H1 (cell line): ENCODE data around the gene DAPL1. TPM values are rescaled to one million over a fixed set of nuclear protein-coding genes. Genes with fewer than 3 reads are reported as not detected.

Source experiments
- ASH2L ChIP-seq: fragments of 200-600, 300-600 bp; sonication (generic); IDR thresholded peaks from one replicate; pipeline ENCODE4 v1.7.1; 2017; ENCODE audit warnings: low read length
- CEBPB ChIP-seq: IDR thresholded peaks from 2 replicates; pipeline ENCODE4 v1.6.1; 2012; ENCODE audit warnings: low read depth, low read length
- EGR1 ChIP-seq: IDR thresholded peaks from 2 replicates; pipeline ENCODE4 v1.6.1; 2011; ENCODE audit warnings: low read depth, low read length, borderline replicate concordance
- HDAC6 ChIP-seq: IDR thresholded peaks from one replicate; pipeline ENCODE4 v1.7.1; 2012; ENCODE audit warnings: low read depth, mild to moderate bottlenecking, inconsistent platforms, low read length, moderate library complexity
- JUND ChIP-seq: IDR thresholded peaks from 2 replicates; pipeline ENCODE4 v1.6.1; 2011; ENCODE audit warnings: mild to moderate bottlenecking, improper control_type of control experiment, low read length
- KDM5A ChIP-seq: fragments of 200-600 bp; IDR thresholded peaks from 2 replicates; pipeline ENCODE4 v1.7.1; 2012; ENCODE audit warnings: mild to moderate bottlenecking, low read length, inconsistent platforms, mixed read lengths
- MAX ChIP-seq: IDR thresholded peaks from 2 replicates; pipeline ENCODE4 v1.6.1; 2012; ENCODE audit warnings: inconsistent platforms
- RXRA ChIP-seq: IDR thresholded peaks from 2 replicates; pipeline ENCODE4 v1.6.1; 2011; ENCODE audit warnings: low read depth, mild to moderate bottlenecking, low read length, moderate library complexity; ENCODE audit not compliant: insufficient read depth
- SIX5 ChIP-seq: IDR thresholded peaks from 2 replicates; pipeline ENCODE4 v1.6.1; 2011; ENCODE audit warnings: mild to moderate bottlenecking, low read depth, low read length
- SP1 ChIP-seq: IDR thresholded peaks from 2 replicates; pipeline ENCODE4 v1.6.1; 2011; ENCODE audit warnings: low read depth, low read length
- polyA plus RNA-seq, 7 experiments: library from polyadenylated mRNA; depleted of rRNA in 3 of 7; stranded (reverse) in 5 of 7; unstranded in 2 of 7; fragments of >200 nt in 5 of 7; fragments of 200-250 nt in 2 of 7; gene quantifications; 1 replicate in 5 of 7; 2 replicates in 1 of 7; 4 replicates in 1 of 7; pipeline versions ENCODE4 v1.2.1 to v1.2.3, GENCODE V29; 2011 to 2013; ENCODE audit warnings: missing spikeins in 2 of 7, mixed read lengths in 2 of 7
- total RNA-seq: library from RNA; stranded (reverse); fragmentation: NEBNext Ultra II Directional; extraction: Animal tissue kit (Norgen Biotek cat#: 25700); gene quantifications from 2 replicates; pipeline ENCODE4 v1.2.1, GENCODE V29; 2021
- TF ChIP-seq, protein P1 (sequence below): fragments of 300-600 bp; sonication (generic); IDR thresholded peaks from 2 replicates; pipeline ENCODE4 v1.7.1; 2012; ENCODE audit warnings: low read length, moderate library complexity, mild to moderate bottlenecking, inconsistent platforms; ENCODE audit not compliant: insufficient replicate concordance
- TF ChIP-seq, protein P2 (sequence below): IDR thresholded peaks from 2 replicates; pipeline ENCODE4 v1.6.1; 2012; ENCODE audit warnings: inconsistent platforms

The DAPL1 gene
- total and polyA plus RNA-seq, 2 of the 8 experiments (the other 6 are each of a cell fraction or from before 2014, with no cell fraction given) = not detected

- TF ChIP-seq, protein P1, sequence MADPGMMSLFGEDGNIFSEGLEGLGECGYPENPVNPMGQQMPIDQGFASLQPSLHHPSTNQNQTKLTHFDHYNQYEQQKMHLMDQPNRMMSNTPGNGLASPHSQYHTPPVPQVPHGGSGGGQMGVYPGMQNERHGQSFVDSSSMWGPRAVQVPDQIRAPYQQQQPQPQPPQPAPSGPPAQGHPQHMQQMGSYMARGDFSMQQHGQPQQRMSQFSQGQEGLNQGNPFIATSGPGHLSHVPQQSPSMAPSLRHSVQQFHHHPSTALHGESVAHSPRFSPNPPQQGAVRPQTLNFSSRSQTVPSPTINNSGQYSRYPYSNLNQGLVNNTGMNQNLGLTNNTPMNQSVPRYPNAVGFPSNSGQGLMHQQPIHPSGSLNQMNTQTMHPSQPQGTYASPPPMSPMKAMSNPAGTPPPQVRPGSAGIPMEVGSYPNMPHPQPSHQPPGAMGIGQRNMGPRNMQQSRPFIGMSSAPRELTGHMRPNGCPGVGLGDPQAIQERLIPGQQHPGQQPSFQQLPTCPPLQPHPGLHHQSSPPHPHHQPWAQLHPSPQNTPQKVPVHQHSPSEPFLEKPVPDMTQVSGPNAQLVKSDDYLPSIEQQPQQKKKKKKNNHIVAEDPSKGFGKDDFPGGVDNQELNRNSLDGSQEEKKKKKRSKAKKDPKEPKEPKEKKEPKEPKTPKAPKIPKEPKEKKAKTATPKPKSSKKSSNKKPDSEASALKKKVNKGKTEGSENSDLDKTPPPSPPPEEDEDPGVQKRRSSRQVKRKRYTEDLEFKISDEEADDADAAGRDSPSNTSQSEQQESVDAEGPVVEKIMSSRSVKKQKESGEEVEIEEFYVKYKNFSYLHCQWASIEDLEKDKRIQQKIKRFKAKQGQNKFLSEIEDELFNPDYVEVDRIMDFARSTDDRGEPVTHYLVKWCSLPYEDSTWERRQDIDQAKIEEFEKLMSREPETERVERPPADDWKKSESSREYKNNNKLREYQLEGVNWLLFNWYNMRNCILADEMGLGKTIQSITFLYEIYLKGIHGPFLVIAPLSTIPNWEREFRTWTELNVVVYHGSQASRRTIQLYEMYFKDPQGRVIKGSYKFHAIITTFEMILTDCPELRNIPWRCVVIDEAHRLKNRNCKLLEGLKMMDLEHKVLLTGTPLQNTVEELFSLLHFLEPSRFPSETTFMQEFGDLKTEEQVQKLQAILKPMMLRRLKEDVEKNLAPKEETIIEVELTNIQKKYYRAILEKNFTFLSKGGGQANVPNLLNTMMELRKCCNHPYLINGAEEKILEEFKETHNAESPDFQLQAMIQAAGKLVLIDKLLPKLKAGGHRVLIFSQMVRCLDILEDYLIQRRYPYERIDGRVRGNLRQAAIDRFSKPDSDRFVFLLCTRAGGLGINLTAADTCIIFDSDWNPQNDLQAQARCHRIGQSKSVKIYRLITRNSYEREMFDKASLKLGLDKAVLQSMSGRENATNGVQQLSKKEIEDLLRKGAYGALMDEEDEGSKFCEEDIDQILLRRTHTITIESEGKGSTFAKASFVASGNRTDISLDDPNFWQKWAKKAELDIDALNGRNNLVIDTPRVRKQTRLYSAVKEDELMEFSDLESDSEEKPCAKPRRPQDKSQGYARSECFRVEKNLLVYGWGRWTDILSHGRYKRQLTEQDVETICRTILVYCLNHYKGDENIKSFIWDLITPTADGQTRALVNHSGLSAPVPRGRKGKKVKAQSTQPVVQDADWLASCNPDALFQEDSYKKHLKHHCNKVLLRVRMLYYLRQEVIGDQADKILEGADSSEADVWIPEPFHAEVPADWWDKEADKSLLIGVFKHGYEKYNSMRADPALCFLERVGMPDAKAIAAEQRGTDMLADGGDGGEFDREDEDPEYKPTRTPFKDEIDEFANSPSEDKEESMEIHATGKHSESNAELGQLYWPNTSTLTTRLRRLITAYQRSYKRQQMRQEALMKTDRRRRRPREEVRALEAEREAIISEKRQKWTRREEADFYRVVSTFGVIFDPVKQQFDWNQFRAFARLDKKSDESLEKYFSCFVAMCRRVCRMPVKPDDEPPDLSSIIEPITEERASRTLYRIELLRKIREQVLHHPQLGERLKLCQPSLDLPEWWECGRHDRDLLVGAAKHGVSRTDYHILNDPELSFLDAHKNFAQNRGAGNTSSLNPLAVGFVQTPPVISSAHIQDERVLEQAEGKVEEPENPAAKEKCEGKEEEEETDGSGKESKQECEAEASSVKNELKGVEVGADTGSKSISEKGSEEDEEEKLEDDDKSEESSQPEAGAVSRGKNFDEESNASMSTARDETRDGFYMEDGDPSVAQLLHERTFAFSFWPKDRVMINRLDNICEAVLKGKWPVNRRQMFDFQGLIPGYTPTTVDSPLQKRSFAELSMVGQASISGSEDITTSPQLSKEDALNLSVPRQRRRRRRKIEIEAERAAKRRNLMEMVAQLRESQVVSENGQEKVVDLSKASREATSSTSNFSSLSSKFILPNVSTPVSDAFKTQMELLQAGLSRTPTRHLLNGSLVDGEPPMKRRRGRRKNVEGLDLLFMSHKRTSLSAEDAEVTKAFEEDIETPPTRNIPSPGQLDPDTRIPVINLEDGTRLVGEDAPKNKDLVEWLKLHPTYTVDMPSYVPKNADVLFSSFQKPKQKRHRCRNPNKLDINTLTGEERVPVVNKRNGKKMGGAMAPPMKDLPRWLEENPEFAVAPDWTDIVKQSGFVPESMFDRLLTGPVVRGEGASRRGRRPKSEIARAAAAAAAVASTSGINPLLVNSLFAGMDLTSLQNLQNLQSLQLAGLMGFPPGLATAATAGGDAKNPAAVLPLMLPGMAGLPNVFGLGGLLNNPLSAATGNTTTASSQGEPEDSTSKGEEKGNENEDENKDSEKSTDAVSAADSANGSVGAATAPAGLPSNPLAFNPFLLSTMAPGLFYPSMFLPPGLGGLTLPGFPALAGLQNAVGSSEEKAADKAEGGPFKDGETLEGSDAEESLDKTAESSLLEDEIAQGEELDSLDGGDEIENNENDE = no peak
- TF ChIP-seq RXRA = no peak
- TF ChIP-seq MAX = no peak
- no peak for TF ChIP-seq SP1
- TF ChIP-seq KDM5A = no peak
- no peak for TF ChIP-seq HDAC6
- no peak for TF ChIP-seq SIX5
- TF ChIP-seq, protein P2, sequence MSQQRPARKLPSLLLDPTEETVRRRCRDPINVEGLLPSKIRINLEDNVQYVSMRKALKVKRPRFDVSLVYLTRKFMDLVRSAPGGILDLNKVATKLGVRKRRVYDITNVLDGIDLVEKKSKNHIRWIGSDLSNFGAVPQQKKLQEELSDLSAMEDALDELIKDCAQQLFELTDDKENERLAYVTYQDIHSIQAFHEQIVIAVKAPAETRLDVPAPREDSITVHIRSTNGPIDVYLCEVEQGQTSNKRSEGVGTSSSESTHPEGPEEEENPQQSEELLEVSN = no peak
- TF ChIP-seq CEBPB = no peak
- no peak for TF ChIP-seq ASH2L
- TF ChIP-seq EGR1 = no peak
- no peak for TF ChIP-seq JUND
Measured at GRCh38 chr2:158805936-158806335, 10.8 kb downstream of the DAPL1 start (continued).
